ENCODE data around the gene C1orf35. TPM values are rescaled to one million over a fixed set of nuclear protein-coding genes. Genes with fewer than 3 reads are reported as not detected.

The C1orf35 gene
- total RNA-seq, 1 donor from 2014 or later = 16.5 TPM

- H3K27me3 ChIP-seq (ENCODE audit: control insufficient read depth, insufficient read depth, low read length) = no peaks in the 10 kb centered on the region
- peaks cover 2% of the 10 kb centered on the region for H3K36me3 ChIP-seq (ENCODE audit: control insufficient read depth, insufficient read depth, low read length)
- TF ChIP-seq, protein P1, sequence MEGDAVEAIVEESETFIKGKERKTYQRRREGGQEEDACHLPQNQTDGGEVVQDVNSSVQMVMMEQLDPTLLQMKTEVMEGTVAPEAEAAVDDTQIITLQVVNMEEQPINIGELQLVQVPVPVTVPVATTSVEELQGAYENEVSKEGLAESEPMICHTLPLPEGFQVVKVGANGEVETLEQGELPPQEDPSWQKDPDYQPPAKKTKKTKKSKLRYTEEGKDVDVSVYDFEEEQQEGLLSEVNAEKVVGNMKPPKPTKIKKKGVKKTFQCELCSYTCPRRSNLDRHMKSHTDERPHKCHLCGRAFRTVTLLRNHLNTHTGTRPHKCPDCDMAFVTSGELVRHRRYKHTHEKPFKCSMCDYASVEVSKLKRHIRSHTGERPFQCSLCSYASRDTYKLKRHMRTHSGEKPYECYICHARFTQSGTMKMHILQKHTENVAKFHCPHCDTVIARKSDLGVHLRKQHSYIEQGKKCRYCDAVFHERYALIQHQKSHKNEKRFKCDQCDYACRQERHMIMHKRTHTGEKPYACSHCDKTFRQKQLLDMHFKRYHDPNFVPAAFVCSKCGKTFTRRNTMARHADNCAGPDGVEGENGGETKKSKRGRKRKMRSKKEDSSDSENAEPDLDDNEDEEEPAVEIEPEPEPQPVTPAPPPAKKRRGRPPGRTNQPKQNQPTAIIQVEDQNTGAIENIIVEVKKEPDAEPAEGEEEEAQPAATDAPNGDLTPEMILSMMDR (IDR thresholded peaks at IDR 0.05; ENCODE audit: insufficient read depth, low read length, poor library complexity, severe bottlenecking) = peak; percentile 18
- DNase-seq (ENCODE audit: low read depth) = peak; percentile 98
- H3K4me3 ChIP-seq (ENCODE audit: low read depth, low read length) = peak within 1 kb of the TSS; percentile 56
These were observed 37.0 kb upstream of the C1orf35 start, which contains the start of gene GUK1 for GRCh38 chr1:228139931-228140723. Gene GUK1 (plus strand): TSS chr1:228140279. CDS start chr1:228140303, 24 bp downstream.

DNA sequence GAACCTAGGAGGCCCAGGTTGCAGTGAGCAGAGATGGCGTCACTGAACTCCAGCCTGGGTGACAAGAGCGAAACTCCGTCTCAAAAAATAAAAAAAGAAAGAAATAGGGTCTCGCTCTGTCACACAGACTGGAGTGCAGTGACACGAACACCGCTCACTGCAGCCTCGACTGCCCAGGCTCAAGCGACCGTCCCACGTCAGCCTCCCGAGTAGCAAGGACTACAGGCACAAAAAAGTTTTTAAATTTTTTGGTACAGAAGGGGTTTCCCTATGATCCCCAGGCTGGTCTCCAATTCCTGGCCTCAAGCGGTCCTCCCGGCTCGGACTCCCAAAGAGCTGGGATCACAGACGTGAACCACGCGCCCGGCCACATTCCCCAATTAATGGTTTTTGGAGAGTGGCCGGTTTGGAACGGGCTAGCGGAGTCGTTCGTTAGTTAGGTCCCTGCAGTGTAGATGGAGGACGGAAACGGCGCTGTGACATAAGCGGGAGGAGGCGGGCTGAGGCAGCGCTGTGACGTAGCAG is 36.3 kb upstream of the C1orf35 start:
- no peak for DNase-seq (ENCODE audit: low read depth)
- H3K4me3 ChIP-seq (ENCODE audit: low read depth, low read length) = peak overlapping the region; percentile 56
- H3K27me3 ChIP-seq (ENCODE audit: control insufficient read depth, insufficient read depth, low read length) = peaks cover 3% of the 10 kb centered on the region
- peaks cover 2% of the 10 kb centered on the region for H3K36me3 ChIP-seq (ENCODE audit: control insufficient read depth, insufficient read depth, low read length)
- TF ChIP-seq, protein P1 (IDR thresholded peaks at IDR 0.05; ENCODE audit: insufficient read depth, low read length, poor library complexity, severe bottlenecking) = no peak

DNA sequence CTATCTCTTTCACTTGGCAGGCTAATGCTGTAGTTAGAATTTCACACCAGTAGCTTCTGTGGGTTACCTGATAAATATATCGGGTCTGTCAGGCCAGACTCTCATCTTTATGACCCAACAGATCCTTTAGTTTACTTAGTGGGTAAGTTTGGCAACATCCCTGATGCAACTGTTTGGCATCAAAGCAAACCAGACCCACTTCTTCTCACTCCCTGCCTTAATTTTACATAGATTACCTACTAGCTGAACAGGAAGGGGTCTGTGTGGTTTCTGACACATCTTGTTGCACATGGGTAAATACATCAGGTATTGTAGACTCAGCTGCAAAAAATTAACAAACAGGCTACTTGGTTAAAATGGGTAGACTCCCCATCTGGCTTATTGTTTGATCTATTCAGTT is 33.8 kb upstream of the C1orf35 start:
- DNase-seq (ENCODE audit: low read depth) = no peak
- H3K27me3 ChIP-seq (ENCODE audit: control insufficient read depth, insufficient read depth, low read length) = peaks cover 3% of the 10 kb centered on the region
- TF ChIP-seq, protein P1 (IDR thresholded peaks at IDR 0.05; ENCODE audit: insufficient read depth, low read length, poor library complexity, severe bottlenecking) = no peak
- H3K4me3 ChIP-seq (ENCODE audit: low read depth, low read length) = no peak overlapping the region
- no peaks in the 10 kb centered on the region for H3K36me3 ChIP-seq (ENCODE audit: control insufficient read depth, insufficient read depth, low read length)

GRCh38 chr1:228134591-228134990 is 31.5 kb upstream of the C1orf35 start:
- no peak for DNase-seq (ENCODE audit: low read depth)
- Histone ChIP-seq H3K36me3 (ENCODE audit: control insufficient read depth, insufficient read depth, low read length) (no peaks in the 10 kb centered on the region), H3K27me3 (ENCODE audit: control insufficient read depth, insufficient read depth, low read length) (peaks cover 3% of the 10 kb centered on the region), H3K4me3 (ENCODE audit: low read depth, low read length) (no peak overlapping the region)
- TF ChIP-seq, protein P1 (IDR thresholded peaks at IDR 0.05; ENCODE audit: insufficient read depth, low read length, poor library complexity, severe bottlenecking) = no peak

DNA sequence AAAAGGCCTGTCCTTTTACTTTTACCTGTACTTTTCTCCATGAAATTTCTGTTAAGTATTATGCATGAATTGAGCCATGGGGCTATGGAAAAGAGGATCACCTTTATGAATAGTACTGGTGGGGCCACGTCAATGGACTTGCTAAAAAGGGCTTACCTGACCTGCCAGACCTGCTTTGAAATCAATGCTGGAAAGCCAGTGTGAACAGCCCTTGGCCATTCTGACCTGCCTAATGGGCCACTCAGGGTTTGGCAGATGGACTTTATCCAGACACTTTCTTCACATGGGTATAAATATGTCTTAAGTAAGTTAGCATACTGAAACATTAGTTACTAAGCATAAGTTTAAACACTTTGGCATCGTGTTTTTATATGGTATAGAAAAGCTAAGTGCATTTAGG is 28.6 kb upstream of the C1orf35 start:
- no peak for DNase-seq (ENCODE audit: low read depth)
- no peaks in the 10 kb centered on the region for H3K36me3 ChIP-seq (ENCODE audit: control insufficient read depth, insufficient read depth, low read length)
- no peak overlapping the region for H3K4me3 ChIP-seq (ENCODE audit: low read depth, low read length)
- H3K27me3 ChIP-seq (ENCODE audit: control insufficient read depth, insufficient read depth, low read length) = peaks cover 3% of the 10 kb centered on the region
- TF ChIP-seq, protein P1 (IDR thresholded peaks at IDR 0.05; ENCODE audit: insufficient read depth, low read length, poor library complexity, severe bottlenecking) = no peak
